ENCODE results near the gene PSMA1. TPM values are rescaled to one million over a fixed set of nuclear protein-coding genes. Genes with fewer than 3 reads are reported as not detected.
A peak's percentile ranks its signal among the peaks of the same experiment; 100 is the strongest.
"Not testable (repeated sequence)": the region's sequence is repeated elsewhere in the genome, so short reads cannot be mapped to it uniquely, and the experiment has no call there.

Gene PSMA1
- total and polyA plus RNA-seq, 4 donors: 129 to 250 (median 150) TPM

GRCh38 chr11:14538926-14539554 lies 18.9 kb upstream of the PSMA1 start:
- Histone ChIP-seq H3K9ac (ENCODE audit: insufficient read depth in 1 of 2, low read length in 2 of 2) (no peak overlapping the region), H3K27ac (ENCODE audit: low read depth in 1 of 2, low read length in 1 of 2) (no peak overlapping the region), H3K27me3 (ENCODE audit: control insufficient read depth in 3 of 3, insufficient read depth in 3 of 3, low read length in 2 of 3) (no peaks in the 10 kb centered on the region), H3K4me3 (no peak overlapping the region), H3K4me1 (ENCODE audit: control insufficient read depth in 5 of 5, insufficient read depth in 5 of 5, low read length in 5 of 5) (peaks cover 0 to 27% (median 6%) of the 10 kb centered on the region in 5 donors), H3K36me3 (ENCODE audit: control insufficient read depth in 4 of 4, insufficient read depth in 4 of 4, low read length in 4 of 4) (no peaks in the 10 kb centered on the region), H3K9me3 (ENCODE audit: control insufficient read depth in 4 of 4, insufficient read depth in 3 of 4, low read length in 3 of 4) (no peaks in the 10 kb centered on the region)
- ATAC-seq (ENCODE audit: insufficient read depth, low FRiP score): no peak
- no peak for TF ChIP-seq CTCF (IDR thresholded peaks at IDR 0.05; ENCODE audit: control extremely low read depth, extremely low read depth)
- 77 to 84% methylated on average over 3 of the region's 3 CpGs for WGBS, 2 donors
- DNase-seq: no peak

- TF ChIP-seq CTCF (IDR thresholded peaks at IDR 0.05; ENCODE audit: control extremely low read depth, extremely low read depth): no peak
- Histone ChIP-seq H3K4me3 (no peak overlapping the region), H3K27ac (ENCODE audit: low read depth in 1 of 2, low read length in 1 of 2) (peak overlapping the region in 1 of 2 donors; percentile 89), H3K9me3 (ENCODE audit: control insufficient read depth in 4 of 4, insufficient read depth in 3 of 4, low read length in 3 of 4) (no peaks in the 10 kb centered on the region), H3K36me3 (ENCODE audit: control insufficient read depth in 4 of 4, insufficient read depth in 4 of 4, low read length in 4 of 4) (no peaks in the 10 kb centered on the region), H3K27me3 (ENCODE audit: control insufficient read depth in 3 of 3, insufficient read depth in 3 of 3, low read length in 2 of 3) (no peaks in the 10 kb centered on the region), H3K9ac (ENCODE audit: insufficient read depth in 1 of 2, low read length in 2 of 2) (no peak overlapping the region), H3K4me1 (ENCODE audit: control insufficient read depth in 5 of 5, insufficient read depth in 5 of 5, low read length in 5 of 5) (peaks cover 0 to 27% (median 6%) of the 10 kb centered on the region in 5 donors)
- 62 to 69% methylated on average over 6 of the region's 6 CpGs for WGBS, 2 donors
- ATAC-seq (ENCODE audit: insufficient read depth, low FRiP score): no peak
- DNase-seq: peak; percentile 28 to 44 (median 40)
These were observed 18.2 kb upstream of the PSMA1 start for GRCh38 chr11:14538271-14538925.

GRCh38 chr11:14537134-14537599 lies 17.0 kb upstream of the PSMA1 start:
- Histone ChIP-seq H3K27ac (ENCODE audit: low read depth in 1 of 2, low read length in 1 of 2) (no peak overlapping the region), H3K9me3 (ENCODE audit: control insufficient read depth in 4 of 4, insufficient read depth in 3 of 4, low read length in 3 of 4) (no peaks in the 10 kb centered on the region), H3K4me1 (ENCODE audit: control insufficient read depth in 5 of 5, insufficient read depth in 5 of 5, low read length in 5 of 5) (peaks cover 0 to 22% (median 6%) of the 10 kb centered on the region in 5 donors), H3K27me3 (ENCODE audit: control insufficient read depth in 3 of 3, insufficient read depth in 3 of 3, low read length in 2 of 3) (no peaks in the 10 kb centered on the region), H3K36me3 (ENCODE audit: control insufficient read depth in 4 of 4, insufficient read depth in 4 of 4, low read length in 4 of 4) (no peaks in the 10 kb centered on the region), H3K9ac (ENCODE audit: insufficient read depth in 1 of 2, low read length in 2 of 2) (peak overlapping the region in 1 of 2 donors; percentile 28), H3K4me3 (no peak overlapping the region)
- ATAC-seq (ENCODE audit: insufficient read depth, low FRiP score) (peak; percentile 64), DNase-seq (peak; percentile 15 to 68 (median 62))
- 3 to 6% methylated on average over 5 of the region's 5 CpGs for WGBS, 2 donors
- peak; percentile 59 for TF ChIP-seq CTCF (IDR thresholded peaks at IDR 0.05; ENCODE audit: control extremely low read depth, extremely low read depth)

- ATAC-seq (ENCODE audit: insufficient read depth, low FRiP score); H3K36me3 ChIP-seq (ENCODE audit: control insufficient read depth in 4 of 4, insufficient read depth in 4 of 4, low read length in 4 of 4); H3K27me3 ChIP-seq (ENCODE audit: control insufficient read depth in 3 of 3, insufficient read depth in 3 of 3, low read length in 2 of 3); H3K27ac ChIP-seq (ENCODE audit: low read depth in 1 of 2, low read length in 1 of 2); H3K9ac ChIP-seq (ENCODE audit: insufficient read depth in 1 of 2, low read length in 2 of 2); H3K4me3 ChIP-seq; DNase-seq; H3K9me3 ChIP-seq (ENCODE audit: control insufficient read depth in 4 of 4, insufficient read depth in 3 of 4, low read length in 3 of 4): not testable (repeated sequence)
- 84 to 93% methylated on average over 4 of the region's 4 CpGs for WGBS, 2 donors
- peaks cover 0 to 11% (median 6%) of the 10 kb centered on the region in 5 donors for H3K4me1 ChIP-seq (ENCODE audit: control insufficient read depth in 5 of 5, insufficient read depth in 5 of 5, low read length in 5 of 5)
These were observed 15.0 kb upstream of the PSMA1 start for GRCh38 chr11:14535166-14535565.

Measured in lung (tissue), 12 donors.